ENCODE results near the gene CDK7.

CDK7 gene

GRCh38 chr5:69285448-69286116, 50.9 kb downstream of the CDK7 start:
- H3K4me3 ChIP-seq (ENCODE audit: low read depth, low read length), result no peak overlapping the region
- no peak overlapping the region for H3K27ac ChIP-seq (ENCODE audit: extremely low read depth, low read depth, low read length)
- ChIA-PET CTCF (interaction anchor here (0.6 kb wide), 1 partner anchor 28 kb away, joined by 3 read pairs; no protein-coding TSS in a partner anchor), POLR2A (no interaction called here)
- no peaks in the 10 kb centered on the region for H3K4me1 ChIP-seq (ENCODE audit: control insufficient read depth, insufficient read depth, low read length)
- H3K36me3 ChIP-seq (ENCODE audit: control insufficient read depth in 2 of 2, insufficient read depth in 1 of 2, low read length in 2 of 2), result peaks cover 14 to 24% of the 10 kb centered on the region in 2 experiments
- no peaks in the 10 kb centered on the region for H3K9me3 ChIP-seq (ENCODE audit: control insufficient read depth, insufficient read depth, low read depth, low read length)
- TF ChIP-seq KLF8 (tag by site-specific recombination; IDR thresholded peaks at IDR 0.05) (no peak), ZNF311 (tag by site-specific recombination; IDR thresholded peaks at IDR 0.05; ENCODE audit: borderline replicate concordance) (no peak), ZNF555 (tag by site-specific recombination; conservative IDR thresholded peaks at IDR 0.05) (no peak), GLI4 (tag by site-specific recombination; IDR thresholded peaks at IDR 0.05) (no peak)
- TF ChIP-seq, protein P1, sequence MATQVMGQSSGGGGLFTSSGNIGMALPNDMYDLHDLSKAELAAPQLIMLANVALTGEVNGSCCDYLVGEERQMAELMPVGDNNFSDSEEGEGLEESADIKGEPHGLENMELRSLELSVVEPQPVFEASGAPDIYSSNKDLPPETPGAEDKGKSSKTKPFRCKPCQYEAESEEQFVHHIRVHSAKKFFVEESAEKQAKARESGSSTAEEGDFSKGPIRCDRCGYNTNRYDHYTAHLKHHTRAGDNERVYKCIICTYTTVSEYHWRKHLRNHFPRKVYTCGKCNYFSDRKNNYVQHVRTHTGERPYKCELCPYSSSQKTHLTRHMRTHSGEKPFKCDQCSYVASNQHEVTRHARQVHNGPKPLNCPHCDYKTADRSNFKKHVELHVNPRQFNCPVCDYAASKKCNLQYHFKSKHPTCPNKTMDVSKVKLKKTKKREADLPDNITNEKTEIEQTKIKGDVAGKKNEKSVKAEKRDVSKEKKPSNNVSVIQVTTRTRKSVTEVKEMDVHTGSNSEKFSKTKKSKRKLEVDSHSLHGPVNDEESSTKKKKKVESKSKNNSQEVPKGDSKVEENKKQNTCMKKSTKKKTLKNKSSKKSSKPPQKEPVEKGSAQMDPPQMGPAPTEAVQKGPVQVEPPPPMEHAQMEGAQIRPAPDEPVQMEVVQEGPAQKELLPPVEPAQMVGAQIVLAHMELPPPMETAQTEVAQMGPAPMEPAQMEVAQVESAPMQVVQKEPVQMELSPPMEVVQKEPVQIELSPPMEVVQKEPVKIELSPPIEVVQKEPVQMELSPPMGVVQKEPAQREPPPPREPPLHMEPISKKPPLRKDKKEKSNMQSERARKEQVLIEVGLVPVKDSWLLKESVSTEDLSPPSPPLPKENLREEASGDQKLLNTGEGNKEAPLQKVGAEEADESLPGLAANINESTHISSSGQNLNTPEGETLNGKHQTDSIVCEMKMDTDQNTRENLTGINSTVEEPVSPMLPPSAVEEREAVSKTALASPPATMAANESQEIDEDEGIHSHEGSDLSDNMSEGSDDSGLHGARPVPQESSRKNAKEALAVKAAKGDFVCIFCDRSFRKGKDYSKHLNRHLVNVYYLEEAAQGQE (tag by site-specific recombination; IDR thresholded peaks at IDR 0.05), result no peak
- TF ChIP-seq, protein P2, sequence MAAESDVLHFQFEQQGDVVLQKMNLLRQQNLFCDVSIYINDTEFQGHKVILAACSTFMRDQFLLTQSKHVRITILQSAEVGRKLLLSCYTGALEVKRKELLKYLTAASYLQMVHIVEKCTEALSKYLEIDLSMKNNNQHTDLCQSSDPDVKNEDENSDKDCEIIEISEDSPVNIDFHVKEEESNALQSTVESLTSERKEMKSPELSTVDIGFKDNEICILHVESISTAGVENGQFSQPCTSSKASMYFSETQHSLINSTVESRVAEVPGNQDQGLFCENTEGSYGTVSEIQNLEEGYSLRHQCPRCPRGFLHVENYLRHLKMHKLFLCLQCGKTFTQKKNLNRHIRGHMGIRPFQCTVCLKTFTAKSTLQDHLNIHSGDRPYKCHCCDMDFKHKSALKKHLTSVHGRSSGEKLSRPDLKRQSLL (tag by site-specific recombination; IDR thresholded peaks at IDR 0.05), result no peak

DNA sequence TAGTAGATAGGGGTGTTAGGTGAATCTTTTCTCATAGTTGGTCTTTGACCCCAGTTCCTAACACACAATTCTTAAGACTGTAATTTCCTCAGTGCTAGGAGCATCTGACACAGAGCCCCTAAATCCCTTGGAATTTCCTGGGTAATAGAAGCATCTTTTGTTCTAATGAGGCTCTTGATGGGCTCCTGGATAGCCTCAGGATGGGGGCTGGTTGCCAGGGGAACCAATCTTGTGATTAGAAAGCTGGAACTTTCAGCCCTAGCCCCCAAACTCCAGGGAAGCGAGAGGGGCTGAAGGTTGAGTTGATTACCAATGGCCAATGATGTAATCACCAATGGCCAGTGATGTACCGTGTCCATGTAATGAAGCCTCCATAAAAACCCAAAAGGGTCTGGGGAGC, 53.4 kb downstream of the CDK7 start:
- no peaks in the 10 kb centered on the region for H3K4me1 ChIP-seq (ENCODE audit: control insufficient read depth, insufficient read depth, low read length)
- TF ChIP-seq ATF2 (tag by site-specific recombination; IDR thresholded peaks at IDR 0.05; ENCODE audit: low read depth) (0 out of 2 replicates have a peak, but pooled peaks have one; percentile 4), ZNF157 (tag by site-specific recombination; IDR thresholded peaks at IDR 0.05) (no peak), ZNF785 (tag by site-specific recombination; IDR thresholded peaks at IDR 0.05) (no peak)
- ChIA-PET CTCF (interaction anchor here (1.4 kb wide), 1 partner anchor 47 kb away, joined by 5 read pairs; no protein-coding TSS in a partner anchor), POLR2A (no interaction called here)
- H3K4me3 ChIP-seq (ENCODE audit: low read depth, low read length), result no peak overlapping the region
- H3K36me3 ChIP-seq (ENCODE audit: control insufficient read depth in 2 of 2, insufficient read depth in 1 of 2, low read length in 2 of 2), result peaks cover 0 to 19% of the 10 kb centered on the region in 2 experiments
- no peak overlapping the region for H3K27ac ChIP-seq (ENCODE audit: extremely low read depth, low read depth, low read length)
- H3K9me3 ChIP-seq (ENCODE audit: control insufficient read depth, insufficient read depth, low read depth, low read length), result no peaks in the 10 kb centered on the region

DNA sequence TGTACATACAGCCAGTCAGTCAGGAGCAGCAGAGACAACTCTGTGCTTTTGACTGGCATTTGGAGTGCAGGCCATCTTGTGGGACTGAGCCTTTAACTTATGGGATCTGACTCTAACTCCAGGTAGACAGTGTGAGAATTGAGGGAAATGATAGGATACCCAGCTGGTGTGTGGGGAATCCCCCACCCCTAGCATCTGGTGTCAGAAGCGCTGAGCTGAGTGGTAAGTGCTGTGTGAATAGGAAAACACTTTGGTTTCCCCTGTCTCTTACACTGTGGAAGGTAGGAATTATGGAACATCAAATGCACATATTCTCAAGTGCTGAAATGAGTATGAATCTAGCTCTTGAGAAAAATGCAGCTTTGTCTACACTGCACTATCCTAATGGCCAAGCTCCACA, 54.0 kb downstream of the CDK7 start:
- no peak overlapping the region for H3K27ac ChIP-seq (ENCODE audit: extremely low read depth, low read depth, low read length)
- H3K4me1 ChIP-seq (ENCODE audit: control insufficient read depth, insufficient read depth, low read length), result no peaks in the 10 kb centered on the region
- H3K9me3 ChIP-seq (ENCODE audit: control insufficient read depth, insufficient read depth, low read depth, low read length), result no peaks in the 10 kb centered on the region
- H3K4me3 ChIP-seq (ENCODE audit: low read depth, low read length), result no peak overlapping the region
- ChIA-PET CTCF (interaction anchor here (0.5 to 1.4 kb wide), 2 partner anchors 21 to 46 kb away, joined by 3 to 5 read pairs; no protein-coding TSS in a partner anchor), POLR2A (no interaction called here)
- H3K36me3 ChIP-seq (ENCODE audit: control insufficient read depth in 2 of 2, insufficient read depth in 1 of 2, low read length in 2 of 2), result peaks cover 0 to 19% of the 10 kb centered on the region in 2 experiments
- no peak for TF ChIP-seq GLI4 (tag by site-specific recombination; IDR thresholded peaks at IDR 0.05)
- TF ChIP-seq ZNF623 (tag by site-specific recombination; IDR thresholded peaks at IDR 0.05), result no peak

- POLR2A ChIA-PET, result no interaction called here
- peaks cover 5 to 16% of the 10 kb centered on the region in 2 experiments for H3K36me3 ChIP-seq (ENCODE audit: control insufficient read depth in 2 of 2, insufficient read depth in 1 of 2, low read length in 2 of 2)
- no peaks in the 10 kb centered on the region for H3K4me1 ChIP-seq (ENCODE audit: control insufficient read depth, insufficient read depth, low read length)
- no peak overlapping the region for H3K4me3 ChIP-seq (ENCODE audit: low read depth, low read length)
- H3K9me3 ChIP-seq (ENCODE audit: control insufficient read depth, insufficient read depth, low read depth, low read length), result no peaks in the 10 kb centered on the region
- CTCF ChIA-PET, result no interaction called here
- no peak overlapping the region for H3K27ac ChIP-seq (ENCODE audit: extremely low read depth, low read depth, low read length)
- TF ChIP-seq ZNF114 (tag by site-specific recombination; IDR thresholded peaks at IDR 0.05) (no peak), ZNF404 (tag by site-specific recombination; IDR thresholded peaks at IDR 0.05) (no peak), ZNF18 (tag by site-specific recombination; IDR thresholded peaks at IDR 0.05) (no peak), ZNF664 (tag by site-specific recombination; IDR thresholded peaks at IDR 0.05) (no peak), ZNF416 (tag by site-specific recombination; IDR thresholded peaks at IDR 0.05) (no peak), ZNF24 (tag by site-specific recombination; IDR thresholded peaks at IDR 0.05) (no peak), ZNF398 (tag by site-specific recombination; IDR thresholded peaks at IDR 0.05) (no peak)
Observed at GRCh38 chr5:69292306-69292705, 57.6 kb downstream of the CDK7 start.

Data from HEK293 (cell line).